ENCODE results near the gene SLC43A1. TPM values are rescaled to one million over a fixed set of nuclear protein-coding genes. Genes with fewer than 3 reads are reported as not detected.
A peak's percentile ranks its signal among the peaks of the same experiment; 100 is the strongest.

Gene SLC43A1
- total RNA-seq, 1 donor from 2014 or later: 3.6 TPM

DNA sequence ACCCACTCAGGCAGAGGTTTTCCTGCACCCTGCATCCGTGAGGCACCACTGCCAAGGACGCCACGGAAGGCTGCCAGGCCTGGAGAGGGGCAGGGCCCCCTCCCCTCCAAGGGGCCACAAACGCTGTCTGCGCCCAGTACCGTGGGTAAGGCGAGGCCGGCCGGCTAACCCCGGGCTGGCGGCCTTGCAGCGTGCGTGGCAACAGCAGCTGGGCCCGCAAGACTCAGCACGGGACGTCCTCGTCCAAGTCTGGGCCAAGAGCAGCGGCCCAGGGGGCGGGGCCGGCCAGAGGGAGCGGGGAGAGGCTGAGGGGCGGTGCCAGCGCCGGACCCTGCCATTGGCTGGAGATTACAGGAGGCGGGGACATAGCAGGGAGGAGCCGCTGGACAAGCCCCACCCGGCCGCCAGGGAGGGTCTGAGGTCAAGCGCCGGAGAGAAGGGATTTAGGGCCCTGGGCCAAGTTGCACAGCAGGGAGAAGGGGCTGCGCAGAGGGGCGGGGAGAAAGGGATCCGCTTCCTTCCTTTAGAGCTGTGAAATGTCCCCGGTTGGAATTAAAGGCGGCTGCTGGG, 16.0 kb downstream of the SLC43A1 start:
- peak overlapping the region; percentile 49 for H3K4me3 ChIP-seq (ENCODE audit: low read depth, low read length)
- TF ChIP-seq CTCF (conservative IDR thresholded peaks at IDR 0.05; ENCODE audit: low read depth, low read length): no peak
- DNase-seq (ENCODE audit: low read depth): no peak

GRCh38 chr11:57498540-57498939, 17.0 kb downstream of the SLC43A1 start:
- H3K4me3 ChIP-seq (ENCODE audit: low read depth, low read length): no peak overlapping the region
- no peak for DNase-seq (ENCODE audit: low read depth)
- TF ChIP-seq CTCF (conservative IDR thresholded peaks at IDR 0.05; ENCODE audit: low read depth, low read length): no peak

GRCh38 chr11:57497303-57498247, 17.9 kb downstream of the SLC43A1 start:
- no peak for DNase-seq (ENCODE audit: low read depth)
- no peak for TF ChIP-seq CTCF (conservative IDR thresholded peaks at IDR 0.05; ENCODE audit: low read depth, low read length)
- H3K4me3 ChIP-seq (ENCODE audit: low read depth, low read length): no peak overlapping the region

DNA sequence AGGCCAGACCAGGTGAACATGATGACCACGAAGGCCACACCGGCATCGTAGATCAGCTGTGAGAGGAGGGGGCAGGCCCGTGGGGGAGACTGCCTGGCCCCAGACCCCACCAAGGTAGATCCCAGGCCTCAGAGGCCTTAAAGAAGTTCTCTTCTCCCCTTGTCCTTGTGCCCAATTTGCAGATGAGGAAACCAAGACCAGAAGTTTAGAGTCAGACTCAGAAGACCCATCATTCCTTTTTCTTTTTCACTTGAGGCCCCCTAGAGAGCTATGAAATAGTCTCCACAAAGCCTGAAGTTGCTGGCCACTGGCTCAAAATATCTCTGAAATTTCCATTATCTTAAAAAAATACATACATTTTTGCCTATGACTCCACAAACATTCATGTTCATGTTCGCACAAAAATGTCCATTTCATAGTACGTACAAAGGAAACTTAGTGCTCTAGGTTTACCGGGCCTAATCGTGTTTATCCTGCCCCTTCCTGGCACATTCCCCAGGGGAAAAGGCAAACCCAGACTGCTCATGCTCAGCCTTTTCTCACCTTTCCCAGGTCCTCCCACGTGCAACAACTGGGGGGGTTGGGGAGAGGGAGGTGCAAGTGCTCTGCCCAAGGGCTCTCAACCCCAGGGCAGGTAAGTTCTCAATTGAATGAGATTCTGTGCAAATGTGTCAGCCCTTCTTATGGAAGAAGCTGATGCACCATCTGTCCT, 19.2 kb downstream of the SLC43A1 start:
- H3K4me3 ChIP-seq (ENCODE audit: low read depth, low read length): no peak overlapping the region
- DNase-seq (ENCODE audit: low read depth): no peak
- TF ChIP-seq CTCF (conservative IDR thresholded peaks at IDR 0.05; ENCODE audit: low read depth, low read length): no peak

- no peak overlapping the region for H3K4me3 ChIP-seq (ENCODE audit: low read depth, low read length)
- peak; percentile 97 for TF ChIP-seq CTCF (conservative IDR thresholded peaks at IDR 0.05; ENCODE audit: low read depth, low read length)
- no peak for DNase-seq (ENCODE audit: low read depth)
Measured at GRCh38 chr11:57493507-57494503, 21.7 kb downstream of the SLC43A1 start.
